ENCODE results near the gene SEMG2.

SEMG2 gene

DNA sequence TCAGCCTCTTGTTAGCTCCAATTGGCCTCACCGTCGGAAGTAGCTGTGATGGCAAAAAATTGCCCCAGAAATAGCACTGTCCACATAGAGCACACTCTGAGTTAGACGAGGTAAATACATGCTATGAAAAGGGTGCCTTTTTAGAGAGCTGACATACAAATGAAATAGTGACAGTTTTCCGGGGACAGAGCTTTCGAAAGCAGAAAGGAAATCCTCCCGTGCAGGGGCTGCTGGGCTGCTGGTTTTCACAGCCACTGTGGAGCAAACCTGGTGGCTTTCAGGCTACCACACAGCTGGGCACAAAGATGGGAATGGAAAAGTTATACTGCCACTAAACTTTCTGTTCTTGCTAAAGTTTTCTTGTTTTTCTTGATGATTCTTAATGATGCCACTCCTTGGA is 24.9 kb downstream of the SEMG2 start:
- Histone ChIP-seq H3K9ac (ENCODE audit: low read length) (no peak overlapping the region), H3K36me3 (replicated peaks; ENCODE audit: insufficient read depth, low read length) (no peaks in the 10 kb centered on the region), H2AFZ (ENCODE audit: low read length) (no peak overlapping the region), H3K4me3 (ENCODE audit: low read length) (no peak overlapping the region), H3F3A (ENCODE audit: insufficient read depth, low read length) (peaks cover 4% of the 10 kb centered on the region; the same call in 1 of the 2 replicates), H3K27me3 (replicated peaks; ENCODE audit: insufficient read depth, low read length) (no peaks in the 10 kb centered on the region), H3K9me3 (replicated peaks; ENCODE audit: insufficient read depth, low read length) (no peaks in the 10 kb centered on the region), H4K20me1 (ENCODE audit: insufficient read depth, low read length) (no peaks in the 10 kb centered on the region), H3K4me2 (ENCODE audit: low read depth, low read length) (peak overlapping the region; percentile 25), H3K4me1 (ENCODE audit: low read length) (peaks cover 14% of the 10 kb centered on the region; the same call in 1 of the 2 replicates), H3K79me2 (ENCODE audit: low read length) (no peaks in the 10 kb centered on the region), H3K27ac (ENCODE audit: low read length) (no peak overlapping the region), H3K9me2 (replicated peaks; ENCODE audit: insufficient read depth, low read length) (no peaks in the 10 kb centered on the region)
- peak; percentile 35 for DNase-seq
- TF ChIP-seq, protein P1, sequence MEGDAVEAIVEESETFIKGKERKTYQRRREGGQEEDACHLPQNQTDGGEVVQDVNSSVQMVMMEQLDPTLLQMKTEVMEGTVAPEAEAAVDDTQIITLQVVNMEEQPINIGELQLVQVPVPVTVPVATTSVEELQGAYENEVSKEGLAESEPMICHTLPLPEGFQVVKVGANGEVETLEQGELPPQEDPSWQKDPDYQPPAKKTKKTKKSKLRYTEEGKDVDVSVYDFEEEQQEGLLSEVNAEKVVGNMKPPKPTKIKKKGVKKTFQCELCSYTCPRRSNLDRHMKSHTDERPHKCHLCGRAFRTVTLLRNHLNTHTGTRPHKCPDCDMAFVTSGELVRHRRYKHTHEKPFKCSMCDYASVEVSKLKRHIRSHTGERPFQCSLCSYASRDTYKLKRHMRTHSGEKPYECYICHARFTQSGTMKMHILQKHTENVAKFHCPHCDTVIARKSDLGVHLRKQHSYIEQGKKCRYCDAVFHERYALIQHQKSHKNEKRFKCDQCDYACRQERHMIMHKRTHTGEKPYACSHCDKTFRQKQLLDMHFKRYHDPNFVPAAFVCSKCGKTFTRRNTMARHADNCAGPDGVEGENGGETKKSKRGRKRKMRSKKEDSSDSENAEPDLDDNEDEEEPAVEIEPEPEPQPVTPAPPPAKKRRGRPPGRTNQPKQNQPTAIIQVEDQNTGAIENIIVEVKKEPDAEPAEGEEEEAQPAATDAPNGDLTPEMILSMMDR (IDR thresholded peaks at IDR 0.05; ENCODE audit: low read length), result no peak
- TF ChIP-seq EZH2 (optimal IDR thresholded peaks at IDR 0.05; ENCODE audit: low read depth, low read length) (no peak), EZH2phosphoT487 (IDR thresholded peaks at IDR 0.05; ENCODE audit: low read length) (no peak)

DNA sequence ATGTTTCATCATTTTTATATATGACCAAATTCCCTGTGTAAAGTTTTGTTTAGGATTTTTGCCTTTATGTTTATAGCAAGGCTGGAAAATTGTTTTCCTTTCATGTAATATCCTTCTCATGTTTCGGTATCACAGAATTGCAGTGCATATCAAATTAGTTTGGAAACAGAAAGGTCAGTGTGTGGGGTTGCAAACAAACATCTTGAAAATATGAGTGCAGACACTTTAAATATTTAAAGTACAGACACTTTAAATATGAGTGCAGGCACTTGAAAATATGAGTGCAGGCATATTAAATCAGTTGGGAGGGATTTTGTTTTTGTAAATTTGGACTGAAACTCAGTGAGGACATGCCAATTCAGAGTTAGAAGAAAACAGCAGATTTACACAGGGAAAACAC is 26.7 kb downstream of the SEMG2 start:
- Histone ChIP-seq H3F3A (ENCODE audit: insufficient read depth, low read length) (peaks cover 4% of the 10 kb centered on the region; the same call in 1 of the 2 replicates), H2AFZ (ENCODE audit: low read length) (no peak overlapping the region), H4K20me1 (ENCODE audit: insufficient read depth, low read length) (no peaks in the 10 kb centered on the region), H3K27ac (ENCODE audit: low read length) (no peak overlapping the region), H3K9me3 (replicated peaks; ENCODE audit: insufficient read depth, low read length) (no peaks in the 10 kb centered on the region), H3K4me2 (ENCODE audit: low read depth, low read length) (no peak overlapping the region), H3K36me3 (replicated peaks; ENCODE audit: insufficient read depth, low read length) (no peaks in the 10 kb centered on the region), H3K9me2 (replicated peaks; ENCODE audit: insufficient read depth, low read length) (no peaks in the 10 kb centered on the region), H3K4me3 (ENCODE audit: low read length) (no peak overlapping the region), H3K4me1 (ENCODE audit: low read length) (peaks cover 14% of the 10 kb centered on the region; the same call in 1 of the 2 replicates), H3K79me2 (ENCODE audit: low read length) (no peaks in the 10 kb centered on the region), H3K27me3 (replicated peaks; ENCODE audit: insufficient read depth, low read length) (no peaks in the 10 kb centered on the region), H3K9ac (ENCODE audit: low read length) (no peak overlapping the region)
- TF ChIP-seq, protein P1 (IDR thresholded peaks at IDR 0.05; ENCODE audit: low read length), result no peak
- TF ChIP-seq EZH2phosphoT487 (IDR thresholded peaks at IDR 0.05; ENCODE audit: low read length) (no peak), EZH2 (optimal IDR thresholded peaks at IDR 0.05; ENCODE audit: low read depth, low read length) (no peak)
- no peak for DNase-seq

DNA sequence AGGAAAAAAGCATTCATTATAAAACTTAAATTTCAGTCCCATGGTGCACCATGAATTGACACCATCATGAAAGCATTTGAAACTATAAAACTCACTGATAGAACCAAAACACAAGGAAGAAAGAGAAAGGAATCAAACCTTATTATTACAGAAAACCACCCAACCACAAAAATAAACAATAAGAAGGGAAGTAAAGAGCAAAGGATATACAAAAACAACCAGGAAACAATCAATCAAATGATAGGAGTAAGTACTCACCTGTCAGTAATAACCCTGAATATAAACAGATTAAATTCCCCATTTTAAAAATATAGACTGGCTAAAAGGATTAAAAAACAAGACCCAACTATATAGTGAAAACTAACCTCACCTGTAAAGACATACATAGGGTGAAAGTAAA is 27.4 kb downstream of the SEMG2 start:
- H2AFZ ChIP-seq (ENCODE audit: low read length), result no peak overlapping the region
- no peaks in the 10 kb centered on the region for H3K9me3 ChIP-seq (replicated peaks; ENCODE audit: insufficient read depth, low read length)
- H3K4me1 ChIP-seq (ENCODE audit: low read length), result peaks cover 14% of the 10 kb centered on the region; the same call in 1 of the 2 replicates
- no peaks in the 10 kb centered on the region for H3K36me3 ChIP-seq (replicated peaks; ENCODE audit: insufficient read depth, low read length)
- H3K4me2 ChIP-seq (ENCODE audit: low read depth, low read length), result no peak overlapping the region
- no peak overlapping the region for H3K4me3 ChIP-seq (ENCODE audit: low read length)
- no peak overlapping the region for H3K9ac ChIP-seq (ENCODE audit: low read length)
- no peaks in the 10 kb centered on the region for H3K27me3 ChIP-seq (replicated peaks; ENCODE audit: insufficient read depth, low read length)
- no peak for DNase-seq
- H3K27ac ChIP-seq (ENCODE audit: low read length), result no peak overlapping the region
- no peaks in the 10 kb centered on the region for H4K20me1 ChIP-seq (ENCODE audit: insufficient read depth, low read length)
- H3K9me2 ChIP-seq (replicated peaks; ENCODE audit: insufficient read depth, low read length), result no peaks in the 10 kb centered on the region
- H3F3A ChIP-seq (ENCODE audit: insufficient read depth, low read length), result peaks cover 4% of the 10 kb centered on the region; the same call in 1 of the 2 replicates
- TF ChIP-seq EZH2phosphoT487 (IDR thresholded peaks at IDR 0.05; ENCODE audit: low read length), result no peak
- TF ChIP-seq EZH2 (optimal IDR thresholded peaks at IDR 0.05; ENCODE audit: low read depth, low read length), result no peak
- TF ChIP-seq, protein P1 (IDR thresholded peaks at IDR 0.05; ENCODE audit: low read length), result no peak
- H3K79me2 ChIP-seq (ENCODE audit: low read length), result no peaks in the 10 kb centered on the region

Measured in MM.1S (cell line).